Naive B cell (primary cell): Measurements from ENCODE around the gene TTR. TPM values are rescaled to one million over a fixed set of nuclear protein-coding genes. Genes with fewer than 3 reads are reported as not detected.

Experiments
- ATAC-seq, 2 donors: fragments of 150-1000 bp; cut with Tn5 transposase; 2 replicates each; pipeline ENCODE4 v1.10.0; 2021; ENCODE audit warnings: low read depth in 2 of 2, mild to moderate bottlenecking in 2 of 2, moderate library complexity in 2 of 2
- DNase-seq: peaks from one replicate; pipeline ENCODE4 v3.0.0; 2022
- H3K27ac Mint-ChIP-seq, 6 donors: one replicate each; pipeline ENCODE4 v1.8.0; 2020 to 2022; ENCODE audit warnings: mild to moderate bottlenecking in 6 of 6, mixed read lengths in 6 of 6, moderate library complexity in 5 of 6, inconsistent platforms in 2 of 6
- H3K27me3 Mint-ChIP-seq, 3 donors: one replicate each; pipeline ENCODE4 v1.8.0; 2021 to 2022; ENCODE audit warnings: mixed read lengths in 3 of 3, mild to moderate bottlenecking in 1 of 3
- H3K36me3 Mint-ChIP-seq, 2 donors: one replicate each; pipeline ENCODE4 v1.8.0; 2020 to 2022; ENCODE audit warnings: mixed read lengths in 2 of 2, inconsistent platforms in 1 of 2, mild to moderate bottlenecking in 1 of 2
- H3K4me1 Mint-ChIP-seq, 3 donors: one replicate each; pipeline ENCODE4 v1.8.0; 2020 to 2022; ENCODE audit warnings: mixed read lengths in 3 of 3, inconsistent platforms in 1 of 3, mild to moderate bottlenecking in 1 of 3, moderate library complexity in 1 of 3
- H3K4me3 Mint-ChIP-seq, 8 donors: one replicate each; pipeline ENCODE4 v1.8.0; 2020 to 2022; ENCODE audit warnings: mild to moderate bottlenecking in 8 of 8, mixed read lengths in 8 of 8, moderate library complexity in 8 of 8, inconsistent platforms in 2 of 8
- H3K9me3 Mint-ChIP-seq, 7 donors: one replicate each; pipeline ENCODE4 v1.8.0; 2020 to 2022; ENCODE audit warnings: mixed read lengths in 7 of 7, mild to moderate bottlenecking in 5 of 7, inconsistent platforms in 2 of 7, moderate library complexity in 1 of 7
- polyA plus RNA-seq, 6 donors: library from polyadenylated mRNA; unstranded; fragments of 300-500 nt; fragmentation: Illumina TruSeq; gene quantifications; one replicate each; pipeline ENCODE4 v1.2.3, GENCODE V29; 2021; ENCODE audit warnings: low read depth in 6 of 6

The TTR gene
- polyA plus RNA-seq, 6 donors from 2014 or later, result not detected

DNA sequence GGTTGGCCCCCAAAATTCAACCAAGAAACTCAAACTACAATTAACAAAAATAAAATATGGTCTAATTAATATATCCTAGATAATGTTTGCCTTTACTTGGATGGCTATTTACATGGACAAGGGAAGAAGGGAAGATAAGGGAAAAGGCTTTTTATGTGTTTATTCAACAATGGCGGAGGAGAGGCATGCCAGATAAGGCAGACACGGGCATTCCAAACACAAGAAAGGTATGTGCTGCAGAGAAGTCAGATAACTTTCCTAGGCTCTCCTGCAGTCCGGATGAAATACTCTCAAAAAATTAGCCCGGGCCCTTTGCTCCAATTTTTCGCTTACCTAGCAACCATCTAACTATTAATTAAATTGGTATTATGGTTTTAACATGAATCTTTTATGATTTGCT, 5.1 kb upstream of the TTR start:
- DNase-seq, result no peak
- H3K4me3 Mint-ChIP-seq, result no peak overlapping the region
- no peaks in the 10 kb centered on the region for H3K4me1 Mint-ChIP-seq
- no peak for ATAC-seq
- no peaks in the 10 kb centered on the region for H3K27me3 Mint-ChIP-seq
- H3K9me3 Mint-ChIP-seq, result peaks cover 0 to 2% (median 0%) of the 10 kb centered on the region in 7 donors
- H3K36me3 Mint-ChIP-seq, result no peaks in the 10 kb centered on the region
- H3K27ac Mint-ChIP-seq, result no peak overlapping the region

DNA sequence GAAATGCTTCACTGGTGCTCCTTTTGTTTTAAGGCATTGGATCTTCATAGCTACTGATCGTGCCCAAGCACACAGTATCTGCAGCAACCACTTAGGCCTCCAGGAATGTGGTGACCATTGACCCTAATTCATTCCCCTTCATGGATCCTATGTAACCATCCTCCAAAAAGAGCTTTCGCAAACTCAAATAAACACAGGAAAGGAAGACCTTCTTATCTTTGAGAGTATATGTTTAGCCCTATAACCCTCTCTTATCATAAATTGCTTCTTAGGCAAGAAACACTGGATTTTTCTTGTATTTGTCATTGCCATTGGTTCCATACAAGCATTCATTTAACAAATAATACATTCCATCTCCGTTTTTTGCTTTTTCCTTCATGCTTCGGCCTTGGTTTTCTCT, 4.1 kb upstream of the TTR start:
- no peak for ATAC-seq
- H3K9me3 Mint-ChIP-seq, result peaks cover 0 to 2% (median 0%) of the 10 kb centered on the region in 7 donors
- no peaks in the 10 kb centered on the region for H3K4me1 Mint-ChIP-seq
- no peaks in the 10 kb centered on the region for H3K27me3 Mint-ChIP-seq
- H3K36me3 Mint-ChIP-seq, result no peaks in the 10 kb centered on the region
- H3K27ac Mint-ChIP-seq, result no peak overlapping the region
- no peak overlapping the region for H3K4me3 Mint-ChIP-seq
- no peak for DNase-seq

GRCh38 chr18:31590570-31590969, 1.1 kb upstream of the TTR start:
- Mint-ChIP-seq H3K36me3 (no peaks in the 10 kb centered on the region), H3K9me3 (peaks cover 0 to 2% (median 0%) of the 10 kb centered on the region in 7 donors), H3K27me3 (no peaks in the 10 kb centered on the region), H3K4me1 (no peaks in the 10 kb centered on the region), H3K27ac (no peak overlapping the region), H3K4me3 (no peak overlapping the region)
- DNase-seq (no peak), ATAC-seq (no peak)

- no peak overlapping the region for H3K4me3 Mint-ChIP-seq
- H3K27me3 Mint-ChIP-seq, result no peaks in the 10 kb centered on the region
- peak overlapping the region in 1 of 6 donors; percentile 8 for H3K27ac Mint-ChIP-seq
- ATAC-seq, result no peak
- H3K36me3 Mint-ChIP-seq, result no peaks in the 10 kb centered on the region
- peaks cover 0 to 2% (median 0%) of the 10 kb centered on the region in 7 donors for H3K9me3 Mint-ChIP-seq
- no peak for DNase-seq
- no peaks in the 10 kb centered on the region for H3K4me1 Mint-ChIP-seq
Measured at GRCh38 chr18:31591113-31591512, 564 bp upstream of the TTR start.

DNA sequence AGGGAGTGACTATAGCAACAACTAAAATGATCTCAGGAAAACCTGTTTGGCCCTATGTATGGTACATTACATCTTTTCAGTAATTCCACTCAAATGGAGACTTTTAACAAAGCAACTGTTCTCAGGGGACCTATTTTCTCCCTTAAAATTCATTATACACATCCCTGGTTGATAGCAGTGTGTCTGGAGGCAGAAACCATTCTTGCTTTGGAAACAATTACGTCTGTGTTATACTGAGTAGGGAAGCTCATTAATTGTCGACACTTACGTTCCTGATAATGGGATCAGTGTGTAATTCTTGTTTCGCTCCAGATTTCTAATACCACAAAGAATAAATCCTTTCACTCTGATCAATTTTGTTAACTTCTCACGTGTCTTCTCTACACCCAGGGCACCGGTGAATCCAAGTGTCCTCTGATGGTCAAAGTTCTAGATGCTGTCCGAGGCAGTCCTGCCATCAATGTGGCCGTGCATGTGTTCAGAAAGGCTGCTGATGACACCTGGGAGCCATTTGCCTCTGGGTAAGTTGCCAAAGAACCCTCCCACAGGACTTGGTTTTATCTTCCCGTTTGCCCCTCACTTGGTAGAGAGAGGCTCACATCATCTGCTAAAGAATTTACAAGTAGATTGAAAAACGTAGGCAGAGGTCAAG, 955 bp downstream of the TTR start:
- Mint-ChIP-seq H3K9me3 (peaks cover 0 to 2% (median 0%) of the 10 kb centered on the region in 7 donors), H3K36me3 (no peaks in the 10 kb centered on the region), H3K27ac (no peak overlapping the region), H3K4me1 (no peaks in the 10 kb centered on the region), H3K27me3 (no peaks in the 10 kb centered on the region), H3K4me3 (no peak overlapping the region)
- DNase-seq (no peak), ATAC-seq (no peak)

DNA sequence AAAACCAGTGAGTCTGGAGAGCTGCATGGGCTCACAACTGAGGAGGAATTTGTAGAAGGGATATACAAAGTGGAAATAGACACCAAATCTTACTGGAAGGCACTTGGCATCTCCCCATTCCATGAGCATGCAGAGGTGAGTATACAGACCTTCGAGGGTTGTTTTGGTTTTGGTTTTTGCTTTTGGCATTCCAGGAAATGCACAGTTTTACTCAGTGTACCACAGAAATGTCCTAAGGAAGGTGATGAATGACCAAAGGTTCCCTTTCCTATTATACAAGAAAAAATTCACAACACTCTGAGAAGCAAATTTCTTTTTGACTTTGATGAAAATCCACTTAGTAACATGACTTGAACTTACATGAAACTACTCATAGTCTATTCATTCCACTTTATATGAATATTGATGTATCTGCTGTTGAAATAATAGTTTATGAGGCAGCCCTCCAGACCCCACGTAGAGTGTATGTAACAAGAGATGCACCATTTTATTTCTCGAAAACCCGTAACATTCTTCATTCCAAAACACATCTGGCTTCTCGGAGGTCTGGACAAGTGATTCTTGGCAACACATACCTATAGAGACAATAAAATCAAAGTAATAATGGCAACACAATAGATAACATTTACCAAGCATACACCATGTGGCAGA, 3.6 kb downstream of the TTR start:
- no peaks in the 10 kb centered on the region for H3K9me3 Mint-ChIP-seq
- H3K4me1 Mint-ChIP-seq, result no peaks in the 10 kb centered on the region
- H3K27ac Mint-ChIP-seq, result no peak overlapping the region
- H3K36me3 Mint-ChIP-seq, result no peaks in the 10 kb centered on the region
- H3K4me3 Mint-ChIP-seq, result no peak overlapping the region
- no peak for DNase-seq
- no peak for ATAC-seq
- no peaks in the 10 kb centered on the region for H3K27me3 Mint-ChIP-seq

DNA sequence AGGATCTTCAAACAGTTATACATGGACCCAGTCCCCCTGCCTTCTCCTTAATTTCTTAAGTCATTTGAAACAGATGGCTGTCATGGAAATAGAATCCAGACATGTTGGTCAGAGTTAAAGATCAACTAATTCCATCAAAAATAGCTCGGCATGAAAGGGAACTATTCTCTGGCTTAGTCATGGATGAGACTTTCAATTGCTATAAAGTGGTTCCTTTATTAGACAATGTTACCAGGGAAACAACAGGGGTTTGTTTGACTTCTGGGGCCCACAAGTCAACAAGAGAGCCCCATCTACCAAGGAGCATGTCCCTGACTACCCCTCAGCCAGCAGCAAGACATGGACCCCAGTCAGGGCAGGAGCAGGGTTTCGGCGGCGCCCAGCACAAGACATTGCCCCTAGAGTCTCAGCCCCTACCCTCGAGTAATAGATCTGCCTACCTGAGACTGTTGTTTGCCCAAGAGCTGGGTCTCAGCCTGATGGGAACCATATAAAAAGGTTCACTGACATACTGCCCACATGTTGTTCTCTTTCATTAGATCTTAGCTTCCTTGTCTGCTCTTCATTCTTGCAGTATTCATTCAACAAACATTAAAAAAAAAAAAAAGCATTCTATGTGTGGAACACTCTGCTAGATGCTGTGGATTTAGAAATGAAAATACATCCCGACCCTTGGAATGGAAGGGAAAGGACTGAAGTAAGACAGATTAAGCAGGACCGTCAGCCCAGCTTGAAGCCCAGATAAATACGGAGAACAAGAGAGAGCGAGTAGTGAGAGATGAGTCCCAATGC, 4.6 kb downstream of the TTR start:
- Mint-ChIP-seq H3K4me1 (no peaks in the 10 kb centered on the region), H3K9me3 (no peaks in the 10 kb centered on the region), H3K4me3 (no peak overlapping the region), H3K27ac (no peak overlapping the region), H3K36me3 (no peaks in the 10 kb centered on the region), H3K27me3 (no peaks in the 10 kb centered on the region)
- ATAC-seq (no peak), DNase-seq (no peak)

DNA sequence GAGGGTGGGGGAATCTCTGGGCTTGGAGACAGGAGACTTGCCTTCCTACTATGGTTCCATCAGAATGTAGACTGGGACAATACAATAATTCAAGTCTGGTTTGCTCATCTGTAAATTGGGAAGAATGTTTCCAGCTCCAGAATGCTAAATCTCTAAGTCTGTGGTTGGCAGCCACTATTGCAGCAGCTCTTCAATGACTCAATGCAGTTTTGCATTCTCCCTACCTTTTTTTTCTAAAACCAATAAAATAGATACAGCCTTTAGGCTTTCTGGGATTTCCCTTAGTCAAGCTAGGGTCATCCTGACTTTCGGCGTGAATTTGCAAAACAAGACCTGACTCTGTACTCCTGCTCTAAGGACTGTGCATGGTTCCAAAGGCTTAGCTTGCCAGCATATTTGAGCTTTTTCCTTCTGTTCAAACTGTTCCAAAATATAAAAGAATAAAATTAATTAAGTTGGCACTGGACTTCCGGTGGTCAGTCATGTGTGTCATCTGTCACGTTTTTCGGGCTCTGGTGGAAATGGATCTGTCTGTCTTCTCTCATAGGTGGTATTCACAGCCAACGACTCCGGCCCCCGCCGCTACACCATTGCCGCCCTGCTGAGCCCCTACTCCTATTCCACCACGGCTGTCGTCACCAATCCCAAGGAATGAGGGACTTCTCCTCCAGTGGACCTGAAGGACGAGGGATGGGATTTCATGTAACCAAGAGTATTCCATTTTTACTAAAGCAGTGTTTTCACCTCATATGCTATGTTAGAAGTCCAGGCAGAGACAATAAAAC, 6.5 kb downstream of the TTR start:
- no peak for ATAC-seq
- H3K4me3 Mint-ChIP-seq, result no peak overlapping the region
- H3K36me3 Mint-ChIP-seq, result no peaks in the 10 kb centered on the region
- H3K27me3 Mint-ChIP-seq, result no peaks in the 10 kb centered on the region
- no peaks in the 10 kb centered on the region for H3K9me3 Mint-ChIP-seq
- H3K27ac Mint-ChIP-seq, result no peak overlapping the region
- H3K4me1 Mint-ChIP-seq, result no peaks in the 10 kb centered on the region
- no peak for DNase-seq

GRCh38 chr18:31603315-31603714, 11.6 kb downstream of the TTR start:
- Mint-ChIP-seq H3K27ac (no peak overlapping the region), H3K9me3 (no peaks in the 10 kb centered on the region), H3K27me3 (no peaks in the 10 kb centered on the region), H3K4me3 (no peak overlapping the region), H3K4me1 (no peaks in the 10 kb centered on the region), H3K36me3 (no peaks in the 10 kb centered on the region)
- ATAC-seq, result no peak
- no peak for DNase-seq

DNA sequence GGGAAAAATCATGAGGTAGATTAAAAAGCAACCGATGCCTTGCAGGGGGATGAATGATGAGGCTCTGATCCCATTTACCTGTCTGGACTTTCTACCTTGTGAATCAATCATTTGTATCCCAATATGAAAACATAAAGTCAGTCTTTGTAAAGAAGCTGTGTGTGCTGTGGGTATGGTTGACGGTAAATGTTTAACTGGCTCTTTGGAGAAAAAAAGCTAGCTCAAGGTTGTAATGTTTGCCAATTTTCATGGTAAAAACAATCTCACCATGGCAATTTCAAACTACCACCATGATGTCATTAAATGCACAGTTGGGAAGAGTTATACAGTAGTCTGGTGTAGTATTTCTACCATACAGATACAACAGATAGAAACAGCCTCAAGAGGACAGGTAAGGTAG, 14.6 kb downstream of the TTR start:
- Mint-ChIP-seq H3K9me3 (no peaks in the 10 kb centered on the region), H3K27ac (no peak overlapping the region), H3K4me3 (no peak overlapping the region), H3K36me3 (no peaks in the 10 kb centered on the region), H3K27me3 (no peaks in the 10 kb centered on the region), H3K4me1 (no peaks in the 10 kb centered on the region)
- DNase-seq (no peak), ATAC-seq (no peak)

DNA sequence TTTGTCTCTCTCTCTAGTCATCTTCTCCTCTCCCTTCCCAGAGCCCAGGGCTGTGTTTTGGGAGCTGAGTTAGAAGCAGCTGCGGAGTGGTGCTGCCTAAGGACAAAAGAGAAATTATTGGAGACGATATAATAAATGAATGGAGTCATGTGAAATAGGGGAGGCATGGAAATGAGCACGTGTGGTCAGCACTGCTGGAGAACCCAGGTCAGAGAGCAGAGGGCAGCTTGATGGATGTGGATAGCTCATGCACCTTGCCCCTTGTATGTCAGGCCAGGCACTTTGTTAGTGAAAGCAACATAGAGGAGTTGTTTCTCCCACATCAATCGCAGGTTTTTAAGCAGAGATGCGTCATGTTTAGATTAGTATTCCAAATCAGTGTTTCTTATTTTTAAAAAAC, 15.7 kb downstream of the TTR start:
- no peaks in the 10 kb centered on the region for H3K4me1 Mint-ChIP-seq
- no peaks in the 10 kb centered on the region for H3K36me3 Mint-ChIP-seq
- H3K27ac Mint-ChIP-seq, result no peak overlapping the region
- ATAC-seq (no peak), DNase-seq (no peak)
- no peaks in the 10 kb centered on the region for H3K9me3 Mint-ChIP-seq
- no peaks in the 10 kb centered on the region for H3K27me3 Mint-ChIP-seq
- no peak overlapping the region for H3K4me3 Mint-ChIP-seq

GRCh38 chr18:31609886-31610285, 18.2 kb downstream of the TTR start:
- Mint-ChIP-seq H3K9me3 (peaks cover 0 to 4% (median 0%) of the 10 kb centered on the region in 7 donors), H3K27ac (peak overlapping the region in 1 of 6 donors; percentile 38), H3K36me3 (no peaks in the 10 kb centered on the region)

More at GRCh38 chr18:31609886-31610285, 18.2 kb downstream of the TTR start:
- Mint-ChIP-seq H3K4me1 (no peaks in the 10 kb centered on the region), H3K4me3 (no peak overlapping the region), H3K27me3 (peaks cover 0 to 8% (median 0%) of the 10 kb centered on the region in 3 donors)
- DNase-seq (no peak), ATAC-seq (no peak)
